Endothelial cell of umbilical vein (primary cell): ENCODE results near the gene DUSP8. TPM values are rescaled to one million over a fixed set of nuclear protein-coding genes. Genes with fewer than 3 reads are reported as not detected.
A peak's percentile ranks its signal among the peaks of the same experiment; 100 is the strongest.
"Not testable (repeated sequence)": the region's sequence is repeated elsewhere in the genome, so short reads cannot be mapped to it uniquely, and the experiment has no call there.

Experiments
- BruUV-seq: library from RNA; stranded (reverse); fragments of 400-500 nt; replicated peaks from 2 replicates; lab custom pipeline; 2021; lab: Mats Ljungman, UMichigan
- CTCF ChIA-PET: fragments of 300-600, 350-600 bp; sonication (Branson Sonifier 250); formaldehyde crosslinking; loops from one replicate; lab custom pipeline; 2021; ENCODE audit warnings: antibody characterized with exemption, inconsistent platforms; lab: Charles Lee
- POLR2A ChIA-PET: fragments of 300-600, 350-600 bp; sonication (Branson Sonifier 250); formaldehyde crosslinking; loops from one replicate; lab custom pipeline; 2021; ENCODE audit warnings: antibody characterized with exemption, inconsistent platforms; lab: Charles Lee
- DNase-seq: peaks from one replicate; pipeline ENCODE4 v3.0.0-alpha.2; 2011; ENCODE audit warnings: low read depth, low spot score
- FAIRE-seq: peaks from 2 replicates; lab custom pipeline; 2011; peaks lifted over from hg19 to GRCh38; lab: Jason Lieb, UNC
- H2AFZ ChIP-seq: 2 replicates; pipeline ENCODE4 v1.6.0; 2012; ENCODE audit warnings: low read depth, low read length, control low read depth, inconsistent platforms
- H3K27ac ChIP-seq: 2 replicates; pipeline ENCODE4 v1.5.1; 2011; ENCODE audit warnings: low read depth, mild to moderate bottlenecking, control low read depth, low read length, moderate library complexity; ENCODE audit not compliant: insufficient read depth
- H3K27me3 ChIP-seq, 2 experiments: 2 replicates each; pipeline versions ENCODE4 v1.6.0 to v1.6.1; 2011; ENCODE audit warnings: low read length in 2 of 2, mixed read lengths in 1 of 2; ENCODE audit not compliant: control insufficient read depth in 2 of 2, insufficient read depth in 2 of 2
- H3K36me3 ChIP-seq, 2 experiments: 2 replicates in 1 of 2; 3 replicates in 1 of 2; pipeline ENCODE4 v1.5.1; 2011; ENCODE audit warnings: low read length in 2 of 2, mild to moderate bottlenecking in 1 of 2, moderate library complexity in 1 of 2; ENCODE audit not compliant: control insufficient read depth in 2 of 2, insufficient read depth in 2 of 2; ENCODE audit errors: extremely low read depth in 1 of 2
- H3K4me1 ChIP-seq: 3 replicates; pipeline ENCODE4 v1.5.1; 2011; ENCODE audit warnings: mild to moderate bottlenecking, low read length; ENCODE audit not compliant: control insufficient read depth, insufficient read depth; ENCODE audit errors: extremely low read depth
- H3K4me2 ChIP-seq: 2 replicates; pipeline ENCODE4 v1.6.1; 2011; ENCODE audit warnings: low read length, control low read depth, mixed read lengths; ENCODE audit not compliant: insufficient read depth
- H3K4me3 ChIP-seq, 3 experiments: fragments of 200-600 bp in 1 of 3; sonication (generic), shearing (Covaris generic) in 1 of 3; replicated peaks in 1 of 3; 2 replicates each; pipeline ENCODE4 v1.5.1; 2011 to 2016; ENCODE audit warnings: control low read depth in 3 of 3, low read length in 3 of 3, mild to moderate bottlenecking in 2 of 3, inconsistent platforms in 1 of 3, low read depth in 1 of 3, moderate library complexity in 1 of 3; ENCODE audit not compliant: insufficient read depth in 1 of 3
- H3K79me2 ChIP-seq: 2 replicates; pipeline ENCODE4 v1.6.0; 2012; ENCODE audit warnings: low read length, inconsistent platforms; ENCODE audit not compliant: control insufficient read depth, insufficient read depth
- H3K9ac ChIP-seq: replicated peaks from 2 replicates; pipeline ENCODE3; 2011; ENCODE audit warnings: low read length, control low read depth; ENCODE audit not compliant: insufficient read depth; ENCODE audit errors: extremely low read depth
- H3K9me1 ChIP-seq: replicated peaks from 3 replicates; pipeline ENCODE4 v1.6.0; 2011; ENCODE audit warnings: mild to moderate bottlenecking, low read length; ENCODE audit not compliant: control insufficient read depth, insufficient read depth; ENCODE audit errors: extremely low read depth
- H3K9me3 ChIP-seq: replicated peaks from 2 replicates; pipeline ENCODE4 v1.5.1; 2012; ENCODE audit warnings: low read length, inconsistent platforms; ENCODE audit not compliant: control insufficient read depth, insufficient read depth
- H4K20me1 ChIP-seq: replicated peaks from 2 replicates; pipeline ENCODE3; 2011; ENCODE audit warnings: mild to moderate bottlenecking, low read length; ENCODE audit not compliant: control insufficient read depth, insufficient read depth; ENCODE audit errors: extremely low read depth
- FOS ChIP-seq: IDR thresholded peaks from 2 replicates; pipeline ENCODE4 v1.6.1; 2011; ENCODE audit warnings: mild to moderate bottlenecking, low read length, moderate library complexity, borderline replicate concordance; ENCODE audit not compliant: insufficient read depth
- MYC ChIP-seq: IDR thresholded peaks from one replicate; pipeline ENCODE4 v1.6.1; 2011; ENCODE audit warnings: mild to moderate bottlenecking, low read depth, low read length
- dilution Hi-C: fragments of 300-500 bp; cut with MboI; formaldehyde crosslinking; loops from one replicate; pipeline ENCODE4 v1.15.0; 2019; ENCODE audit warnings: low sequenced_read_pairs; ENCODE audit not compliant: extremely low pct_ligation_motif_present
- intact Hi-C: fragments of 100-400 bp; cut with micrococcal nuclease; formaldehyde crosslinking; loops from one replicate; pipeline ENCODE4 v1.10.0; 2022
- polyA plus RNA-seq, 4 experiments: library from polyadenylated mRNA; depleted of rRNA in 3 of 4; stranded (reverse) in 3 of 4; unstranded in 1 of 4; fragments of >200 nt; gene quantifications; 2 replicates each; pipeline versions ENCODE4 v1.2.1 to v1.2.3, GENCODE V29; 2011 to 2012; ENCODE audit warnings: missing spikeins in 1 of 4
- total RNA-seq: library from RNA; stranded (reverse); gene quantifications from 2 replicates; pipeline ENCODE4 v1.2.3, GENCODE V29; 2021
- TF ChIP-seq, protein P1 (sequence below), 2 donors: IDR thresholded peaks; 1 replicate in 1 of 2; 2 replicates in 1 of 2; pipeline ENCODE4 v1.5.1; 2011; ENCODE audit warnings: low read length in 2 of 2, mild to moderate bottlenecking in 2 of 2, moderate library complexity in 2 of 2, control low read depth in 1 of 2, inconsistent platforms in 1 of 2, low read depth in 1 of 2; ENCODE audit not compliant: insufficient read depth in 1 of 2; ENCODE audit errors: extremely low read depth in 1 of 2
- TF ChIP-seq, protein P2 (sequence below): IDR thresholded peaks from 2 replicates; pipeline ENCODE4 v1.6.1; 2011; ENCODE audit not compliant: insufficient read depth, insufficient read length

Gene DUSP8
- total and polyA plus RNA-seq, 2 donors (not counting 3 experiments of a cell fraction or from before 2014, with no cell fraction given) = 4.6 to 5.9 TPM

DNA sequence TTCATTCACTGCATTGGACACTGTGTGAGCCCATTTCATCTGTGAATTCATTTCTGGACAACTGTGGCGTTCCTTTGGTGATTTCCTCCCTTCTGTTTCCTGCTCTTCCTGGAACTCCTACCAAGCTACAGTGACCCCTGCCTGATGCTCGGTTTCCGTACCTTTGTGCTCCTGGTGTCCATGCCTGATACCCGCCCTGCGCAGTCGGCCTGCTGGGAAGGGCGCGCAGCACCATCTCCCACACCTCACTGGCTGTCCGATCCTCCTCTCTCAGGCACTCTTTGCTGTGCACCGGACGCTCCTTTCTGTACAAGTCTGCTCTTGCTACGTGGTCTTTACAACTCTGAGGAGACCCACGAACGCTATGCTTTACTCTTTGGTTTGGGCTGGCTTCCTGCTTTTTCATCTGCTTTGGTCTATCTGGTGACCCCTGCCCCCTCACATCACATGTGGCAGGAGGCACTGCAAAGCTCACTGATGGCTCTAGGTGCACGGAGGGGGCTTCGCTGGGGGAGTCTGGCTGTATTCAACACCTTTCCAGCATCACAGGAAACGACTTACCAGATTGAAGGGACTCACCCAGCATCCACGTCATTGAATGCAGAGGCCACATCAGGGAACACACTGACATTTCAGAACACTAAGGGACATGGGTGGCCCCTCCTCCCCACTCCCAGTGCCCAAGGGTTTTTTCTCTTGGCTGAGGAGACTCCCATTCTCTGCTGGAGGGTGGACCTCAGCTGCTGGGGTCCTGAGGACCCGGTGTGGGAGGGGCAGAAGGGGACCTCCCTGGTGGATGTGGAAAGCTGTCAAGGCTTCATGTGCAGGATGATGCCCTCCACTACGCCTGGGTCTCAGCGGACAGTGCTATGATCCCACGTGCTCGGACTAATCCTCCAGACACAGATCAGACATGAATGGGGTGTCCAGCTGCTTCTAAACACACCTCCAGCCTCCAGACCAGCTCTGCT lies 58.5 kb downstream of the DUSP8 start:
- no peak overlapping the region for H3K4me3 ChIP-seq
- TF ChIP-seq MYC (no peak), FOS (no peak)
- TF ChIP-seq, protein P1, sequence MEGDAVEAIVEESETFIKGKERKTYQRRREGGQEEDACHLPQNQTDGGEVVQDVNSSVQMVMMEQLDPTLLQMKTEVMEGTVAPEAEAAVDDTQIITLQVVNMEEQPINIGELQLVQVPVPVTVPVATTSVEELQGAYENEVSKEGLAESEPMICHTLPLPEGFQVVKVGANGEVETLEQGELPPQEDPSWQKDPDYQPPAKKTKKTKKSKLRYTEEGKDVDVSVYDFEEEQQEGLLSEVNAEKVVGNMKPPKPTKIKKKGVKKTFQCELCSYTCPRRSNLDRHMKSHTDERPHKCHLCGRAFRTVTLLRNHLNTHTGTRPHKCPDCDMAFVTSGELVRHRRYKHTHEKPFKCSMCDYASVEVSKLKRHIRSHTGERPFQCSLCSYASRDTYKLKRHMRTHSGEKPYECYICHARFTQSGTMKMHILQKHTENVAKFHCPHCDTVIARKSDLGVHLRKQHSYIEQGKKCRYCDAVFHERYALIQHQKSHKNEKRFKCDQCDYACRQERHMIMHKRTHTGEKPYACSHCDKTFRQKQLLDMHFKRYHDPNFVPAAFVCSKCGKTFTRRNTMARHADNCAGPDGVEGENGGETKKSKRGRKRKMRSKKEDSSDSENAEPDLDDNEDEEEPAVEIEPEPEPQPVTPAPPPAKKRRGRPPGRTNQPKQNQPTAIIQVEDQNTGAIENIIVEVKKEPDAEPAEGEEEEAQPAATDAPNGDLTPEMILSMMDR (IDR thresholded peaks at IDR 0.05; ENCODE audit: extremely low read depth in 1 of 2, insufficient read depth in 1 of 2, low read depth in 1 of 2, low read length in 2 of 2) = no peak
- TF ChIP-seq, protein P2, sequence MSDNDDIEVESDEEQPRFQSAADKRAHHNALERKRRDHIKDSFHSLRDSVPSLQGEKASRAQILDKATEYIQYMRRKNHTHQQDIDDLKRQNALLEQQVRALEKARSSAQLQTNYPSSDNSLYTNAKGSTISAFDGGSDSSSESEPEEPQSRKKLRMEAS = no peak
- H3K79me2 ChIP-seq = peaks cover 13% of the 10 kb centered on the region
- CTCF ChIA-PET = interaction anchor here (1.0 to 3.9 kb wide), 7 partner anchors 9 to 311 kb away, joined by 3 to 36 read pairs (median 4); partner anchors contain the start of gene TOLLIP
- POLR2A ChIA-PET = no interaction called here
- H3K4me2 ChIP-seq = no peak overlapping the region
- intact Hi-C loops = loop anchor here (2.0 to 10.0 kb wide), 2 partner anchors 129 to 211 kb away; partner anchors contain the start of gene BRSK2
- no peak for FAIRE-seq
- H3K27ac ChIP-seq = no peak overlapping the region
- H3K4me1 ChIP-seq = no peaks in the 10 kb centered on the region
- H3K9me1 ChIP-seq = no peaks in the 10 kb centered on the region
- no peak overlapping the region for H2AFZ ChIP-seq
- H3K36me3 ChIP-seq = no peaks in the 10 kb centered on the region
- no peaks in the 10 kb centered on the region for H3K9me3 ChIP-seq
- no peaks in the 10 kb centered on the region for H3K27me3 ChIP-seq
- H4K20me1 ChIP-seq = peaks cover 3% of the 10 kb centered on the region
- no TSS peak for BruUV-seq
- no peak for DNase-seq
- H3K9ac ChIP-seq = no peak overlapping the region
- dilution Hi-C loops = no loop called here

DNA sequence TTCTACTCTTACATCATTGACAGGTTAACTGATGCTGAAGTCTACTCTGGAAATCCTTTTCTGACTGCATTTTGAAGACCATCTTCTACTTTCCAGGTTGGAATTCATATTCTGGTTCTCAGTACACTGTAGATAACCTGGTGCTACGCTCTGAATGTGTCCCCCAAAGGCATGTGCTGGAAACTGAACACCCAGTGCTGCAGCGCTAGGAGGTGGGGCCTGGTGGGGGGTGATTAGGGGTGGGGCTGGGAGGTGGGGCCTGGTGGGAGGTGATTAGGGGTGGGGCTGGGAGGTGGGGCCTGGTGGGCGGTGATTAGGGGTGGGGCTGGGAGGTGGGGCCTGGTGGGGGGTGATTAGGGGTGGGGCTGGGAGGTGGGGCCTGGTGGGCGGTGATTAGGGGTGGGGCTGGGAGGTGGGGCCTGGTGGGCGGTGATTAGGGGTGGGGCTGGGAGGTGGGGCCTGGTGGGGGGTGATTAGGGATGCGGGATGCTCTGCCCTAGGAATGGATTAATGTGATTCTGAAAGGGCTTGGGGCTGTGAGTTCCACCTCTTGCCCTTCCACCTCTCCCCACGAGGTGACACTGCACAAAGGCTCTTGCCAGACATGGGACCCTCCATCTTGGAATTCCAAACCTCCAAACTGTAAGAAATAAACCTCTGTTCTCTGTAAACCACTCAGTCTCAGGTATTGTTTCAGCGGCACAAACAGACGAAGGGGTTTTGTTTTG lies 59.4 kb downstream of the DUSP8 start:
- H2AFZ ChIP-seq, H3K9me3 ChIP-seq, H3K36me3 ChIP-seq, BruUV-seq, H3K4me1 ChIP-seq, H3K4me3 ChIP-seq, H3K4me2 ChIP-seq, H3K9me1 ChIP-seq, H3K27me3 ChIP-seq, POLR2A ChIA-PET, H3K9ac ChIP-seq, DNase-seq, H3K27ac ChIP-seq, dilution Hi-C loops, H4K20me1 ChIP-seq: not testable (repeated sequence)
- peak; percentile 8 for FAIRE-seq
- peaks cover 11% of the 10 kb centered on the region for H3K79me2 ChIP-seq
- CTCF ChIA-PET = interaction anchor here (3.9 kb wide), 1 partner anchor 310 kb away, joined by 36 read pairs; no protein-coding TSS in a partner anchor
- intact Hi-C loops = loop anchor here (10.0 kb wide), 1 partner anchor 128 kb away; the partner anchor contains the start of gene BRSK2
